ENCODE measurements around the gene BEGAIN. TPM values are rescaled to one million over a fixed set of nuclear protein-coding genes. Genes with fewer than 3 reads are reported as not detected.

BEGAIN gene
- total RNA-seq, 2 experiments from 2014 or later = 1.5 to 2.3 TPM

- ATAC-seq (ENCODE audit: low read depth) = no peak
- no peaks in the 10 kb centered on the region for H3K4me1 Mint-ChIP-seq
- H3K27ac Mint-ChIP-seq = no peak overlapping the region
- H3K27me3 Mint-ChIP-seq = peaks cover 40% of the 10 kb centered on the region
- H3K4me3 Mint-ChIP-seq = no peak overlapping the region
- POLR2A ChIA-PET = interaction anchor here (0.9 kb wide), 1 partner anchor 16 kb away, joined by 5 read pairs; no protein-coding TSS in a partner anchor
- H3K36me3 Mint-ChIP-seq = peaks cover 3% of the 10 kb centered on the region
- DNase-seq = no peak
- peaks cover 7% of the 10 kb centered on the region for H3K9me3 Mint-ChIP-seq
These were observed 14.7 kb upstream of the BEGAIN start for GRCh38 chr14:100601914-100602313.

DNA sequence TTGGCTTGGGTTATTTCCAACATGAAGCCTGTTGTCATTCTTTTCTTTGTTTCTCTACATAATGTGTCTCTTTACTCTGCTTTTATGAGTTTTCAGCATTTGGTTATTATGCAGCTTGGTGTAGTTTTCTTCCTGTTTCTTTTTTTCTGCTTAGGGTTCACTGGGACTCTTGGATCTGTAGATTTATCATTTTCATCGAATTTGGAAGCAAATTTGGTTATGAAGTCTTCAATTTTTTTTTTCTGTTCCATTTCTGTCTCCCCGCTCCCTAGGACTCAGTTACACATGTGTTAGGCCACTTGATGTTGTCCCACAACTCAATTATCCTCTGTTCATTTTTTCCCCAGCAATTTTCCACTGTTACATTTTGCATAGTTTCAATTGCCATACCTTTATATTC, 13.8 kb upstream of the BEGAIN start:
- no peak overlapping the region for H3K27ac Mint-ChIP-seq
- H3K4me1 Mint-ChIP-seq = no peaks in the 10 kb centered on the region
- no peak overlapping the region for H3K4me3 Mint-ChIP-seq
- no peak for ATAC-seq (ENCODE audit: low read depth)
- peaks cover 3% of the 10 kb centered on the region for H3K36me3 Mint-ChIP-seq
- DNase-seq = no peak
- POLR2A ChIA-PET = no interaction called here
- H3K9me3 Mint-ChIP-seq = peaks cover 7% of the 10 kb centered on the region
- peaks cover 42% of the 10 kb centered on the region for H3K27me3 Mint-ChIP-seq

- Mint-ChIP-seq H3K4me3 (no peak overlapping the region), H3K4me1 (no peaks in the 10 kb centered on the region), H3K27me3 (peaks cover 45% of the 10 kb centered on the region), H3K27ac (no peak overlapping the region), H3K9me3 (peaks cover 7% of the 10 kb centered on the region), H3K36me3 (peaks cover 3% of the 10 kb centered on the region)
- DNase-seq (no peak), ATAC-seq (ENCODE audit: low read depth) (no peak)
- POLR2A ChIA-PET = no interaction called here
These were observed 12.8 kb upstream of the BEGAIN start for GRCh38 chr14:100599981-100600380.

GRCh38 chr14:100594625-100594951, 7.4 kb upstream of the BEGAIN start:
- Mint-ChIP-seq H3K27me3 (peaks cover 37% of the 10 kb centered on the region), H3K36me3 (no peaks in the 10 kb centered on the region), H3K27ac (no peak overlapping the region), H3K4me1 (peaks cover 1% of the 10 kb centered on the region), H3K4me3 (no peak overlapping the region), H3K9me3 (no peaks in the 10 kb centered on the region)
- POLR2A ChIA-PET = no interaction called here
- no peak for ATAC-seq (ENCODE audit: low read depth)
- peak; percentile 13 for DNase-seq

DNA sequence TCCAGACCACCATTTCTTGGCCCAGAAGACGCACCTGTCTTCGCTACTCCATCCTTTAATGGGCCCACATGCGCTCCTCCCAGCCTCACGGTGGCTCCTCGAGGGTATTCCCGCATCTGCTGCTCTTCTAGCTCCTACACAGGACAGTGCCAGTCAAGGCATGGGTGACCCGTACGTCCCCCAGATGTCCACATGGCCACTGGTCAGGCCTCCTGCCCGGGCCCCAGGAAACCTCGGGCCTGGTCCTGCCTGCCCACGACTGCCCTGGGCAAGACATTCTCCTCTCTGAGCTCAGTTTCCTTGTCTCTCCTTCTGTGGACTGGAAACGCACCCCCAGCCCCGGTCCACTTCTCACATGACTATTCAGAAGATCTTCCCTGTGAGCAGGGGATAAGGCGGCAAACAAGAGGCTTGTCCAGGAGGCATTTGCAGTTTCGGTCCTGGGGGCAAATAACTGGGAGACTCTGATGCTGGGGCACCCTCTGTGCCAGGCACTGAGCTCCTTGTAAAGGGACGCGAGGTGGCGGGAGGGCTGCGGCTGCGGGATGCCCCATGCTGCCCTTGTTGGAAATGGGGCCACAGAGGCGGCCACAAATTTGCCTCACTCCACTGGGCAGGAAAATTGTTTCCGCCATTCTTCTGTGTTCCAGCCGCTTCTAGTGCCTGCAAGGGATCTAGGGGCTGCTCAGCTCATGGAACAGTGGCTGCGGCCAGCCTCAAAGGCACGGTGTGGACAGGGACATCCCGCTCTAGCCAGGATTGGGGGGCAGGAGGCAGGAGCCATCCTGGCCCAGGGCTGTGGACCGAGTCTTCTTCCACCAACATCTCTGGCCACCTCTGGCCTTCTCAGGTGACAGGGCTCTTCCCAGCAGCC, 6.8 kb upstream of the BEGAIN start:
- DNase-seq = peak; percentile 17
- H3K27ac Mint-ChIP-seq = no peak overlapping the region
- H3K4me1 Mint-ChIP-seq = peaks cover 1% of the 10 kb centered on the region
- no peaks in the 10 kb centered on the region for H3K9me3 Mint-ChIP-seq
- ATAC-seq (ENCODE audit: low read depth) = no peak
- peaks cover 31% of the 10 kb centered on the region for H3K27me3 Mint-ChIP-seq
- POLR2A ChIA-PET = no interaction called here
- no peaks in the 10 kb centered on the region for H3K36me3 Mint-ChIP-seq
- H3K4me3 Mint-ChIP-seq = no peak overlapping the region

GRCh38 chr14:100592972-100593371, 5.8 kb upstream of the BEGAIN start:
- DNase-seq = no peak
- H3K4me3 Mint-ChIP-seq = no peak overlapping the region
- POLR2A ChIA-PET = interaction anchor here (1.2 kb wide), 1 partner anchor 53 kb away, joined by 4 read pairs; no protein-coding TSS in a partner anchor
- H3K4me1 Mint-ChIP-seq = peaks cover 1% of the 10 kb centered on the region
- H3K9me3 Mint-ChIP-seq = no peaks in the 10 kb centered on the region
- ATAC-seq (ENCODE audit: low read depth) = no peak
- H3K36me3 Mint-ChIP-seq = no peaks in the 10 kb centered on the region
- peaks cover 28% of the 10 kb centered on the region for H3K27me3 Mint-ChIP-seq
- no peak overlapping the region for H3K27ac Mint-ChIP-seq

DNA sequence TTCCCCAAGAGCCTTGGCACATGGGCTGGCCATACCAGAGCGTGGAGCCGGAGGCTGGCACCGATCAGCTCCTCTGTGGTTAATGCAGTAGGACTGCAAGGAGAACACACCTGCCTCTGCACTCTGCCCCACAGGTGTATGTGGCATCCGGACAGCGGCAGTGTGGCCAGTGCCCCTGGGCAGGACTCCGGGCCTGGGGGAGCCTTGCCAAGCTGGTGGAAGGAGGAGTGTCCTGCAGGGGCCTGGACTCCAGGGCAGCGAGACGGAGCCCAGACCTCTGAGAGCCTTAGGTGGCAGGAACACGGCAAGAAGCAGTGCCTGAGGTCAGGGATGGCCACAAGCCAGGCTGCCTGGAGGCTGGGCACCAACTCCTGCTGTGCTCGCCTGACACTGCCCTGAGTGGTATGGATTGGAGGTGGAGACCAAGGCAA, 5.3 kb upstream of the BEGAIN start:
- H3K4me1 Mint-ChIP-seq = peaks cover 1% of the 10 kb centered on the region
- no peaks in the 10 kb centered on the region for H3K36me3 Mint-ChIP-seq
- H3K9me3 Mint-ChIP-seq = no peaks in the 10 kb centered on the region
- peak; percentile 17 for DNase-seq
- no peak overlapping the region for H3K4me3 Mint-ChIP-seq
- no peak overlapping the region for H3K27ac Mint-ChIP-seq
- no peak for ATAC-seq (ENCODE audit: low read depth)
- H3K27me3 Mint-ChIP-seq = peaks cover 28% of the 10 kb centered on the region
- POLR2A ChIA-PET = interaction anchor here (1.2 kb wide), 1 partner anchor 53 kb away, joined by 4 read pairs; no protein-coding TSS in a partner anchor

GRCh38 chr14:100591453-100592371, 4.5 kb upstream of the BEGAIN start:
- no peak overlapping the region for H3K4me3 Mint-ChIP-seq
- peak; percentile 25 for DNase-seq
- H3K36me3 Mint-ChIP-seq = no peaks in the 10 kb centered on the region
- H3K4me1 Mint-ChIP-seq = peaks cover 1% of the 10 kb centered on the region
- H3K27ac Mint-ChIP-seq = no peak overlapping the region
- no peak for ATAC-seq (ENCODE audit: low read depth)
- H3K27me3 Mint-ChIP-seq = peaks cover 24% of the 10 kb centered on the region
- POLR2A ChIA-PET = interaction anchor here (1.2 kb wide), 1 partner anchor 54 kb away, joined by 4 read pairs; no protein-coding TSS in a partner anchor
- H3K9me3 Mint-ChIP-seq = no peaks in the 10 kb centered on the region

DNA sequence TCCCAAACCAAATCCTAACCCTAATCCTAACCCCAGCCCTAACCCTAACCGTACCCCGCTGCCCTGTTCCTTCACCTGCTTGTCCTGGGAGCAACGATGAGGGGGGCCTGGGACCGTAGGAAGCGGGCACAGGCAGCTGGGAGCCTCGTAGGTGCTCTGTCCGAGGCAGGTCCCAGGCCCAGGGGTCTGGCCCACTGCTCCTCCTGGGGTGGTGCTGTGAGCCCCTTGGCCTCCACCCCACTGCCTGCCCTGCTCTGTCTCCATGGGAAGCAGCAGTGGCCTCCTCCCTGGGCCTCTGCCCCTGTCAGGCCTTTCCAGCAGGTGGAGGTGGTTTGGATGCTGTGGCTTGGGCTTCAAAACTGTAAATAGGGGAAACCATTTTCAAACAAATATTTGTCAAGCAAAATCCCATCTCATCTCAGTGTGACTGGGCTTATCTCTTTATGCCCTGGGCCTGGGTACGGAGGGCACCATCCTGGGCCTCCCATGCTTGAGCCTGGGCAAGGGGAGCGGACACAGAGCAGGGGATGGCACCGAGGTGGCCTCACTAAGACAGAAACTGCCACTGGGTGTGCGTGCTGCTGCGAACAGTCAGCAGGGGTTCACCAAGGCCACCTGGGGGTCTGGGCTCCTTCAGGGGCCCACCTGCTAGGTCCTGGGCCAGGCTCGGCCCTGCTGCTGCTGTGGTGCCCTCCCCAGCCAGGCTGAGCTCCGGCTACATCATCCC, 3.7 kb upstream of the BEGAIN start:
- Mint-ChIP-seq H3K4me3 (no peak overlapping the region), H3K27ac (no peak overlapping the region), H3K4me1 (peaks cover 4% of the 10 kb centered on the region), H3K27me3 (peaks cover 22% of the 10 kb centered on the region), H3K9me3 (no peaks in the 10 kb centered on the region), H3K36me3 (no peaks in the 10 kb centered on the region)
- ATAC-seq (ENCODE audit: low read depth) = no peak
- peak; percentile 22 for DNase-seq
- POLR2A ChIA-PET = no interaction called here

- POLR2A ChIA-PET = no interaction called here
- no peak overlapping the region for H3K27ac Mint-ChIP-seq
- H3K27me3 Mint-ChIP-seq = peaks cover 20% of the 10 kb centered on the region
- DNase-seq = peak; percentile 7
- H3K36me3 Mint-ChIP-seq = no peaks in the 10 kb centered on the region
- no peaks in the 10 kb centered on the region for H3K9me3 Mint-ChIP-seq
- H3K4me1 Mint-ChIP-seq = peaks cover 6% of the 10 kb centered on the region
- ATAC-seq (ENCODE audit: low read depth) = no peak
- H3K4me3 Mint-ChIP-seq = no peak overlapping the region
These were observed 2.7 kb upstream of the BEGAIN start for GRCh38 chr14:100589760-100590469.

DNA sequence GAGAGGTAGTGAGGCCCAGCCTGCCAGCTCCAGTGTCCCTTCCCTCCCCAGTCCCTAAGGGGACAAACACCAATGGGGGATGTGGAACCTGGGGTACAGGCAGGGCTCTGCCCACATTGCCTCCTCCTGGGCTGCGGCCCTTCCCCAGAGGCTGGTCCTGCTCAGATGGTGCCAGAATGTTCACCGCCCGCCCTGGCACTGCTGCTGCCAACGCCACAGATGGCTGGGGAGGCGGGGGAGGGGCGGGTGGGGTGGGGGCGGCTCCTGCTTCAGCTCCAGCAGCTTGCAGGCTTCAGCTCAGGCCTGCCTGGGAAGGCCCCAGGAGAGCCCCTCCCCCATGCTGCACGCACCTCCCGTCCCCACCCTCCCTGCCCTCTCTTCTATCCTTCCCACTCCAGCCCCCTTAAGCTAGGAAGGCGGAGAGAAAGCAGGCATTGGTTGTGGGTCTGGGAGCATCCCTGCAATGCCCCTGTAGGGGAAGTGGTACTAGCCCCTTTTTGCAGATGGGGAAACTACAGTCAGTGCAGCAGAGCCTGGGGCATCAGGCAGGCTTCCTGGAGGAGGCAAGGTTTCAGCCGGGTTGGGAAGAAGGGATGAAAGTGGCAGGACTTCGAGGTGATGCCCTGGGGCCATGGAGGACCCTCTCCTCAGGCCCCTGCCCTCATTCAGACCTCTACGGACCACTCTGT, 2.0 kb upstream of the BEGAIN start:
- peaks cover 6% of the 10 kb centered on the region for H3K4me1 Mint-ChIP-seq
- no peak for ATAC-seq (ENCODE audit: low read depth)
- POLR2A ChIA-PET = no interaction called here
- H3K27me3 Mint-ChIP-seq = peaks cover 20% of the 10 kb centered on the region
- no peaks in the 10 kb centered on the region for H3K9me3 Mint-ChIP-seq
- H3K4me3 Mint-ChIP-seq = no peak overlapping the region
- peak; percentile 15 for DNase-seq
- no peaks in the 10 kb centered on the region for H3K36me3 Mint-ChIP-seq
- H3K27ac Mint-ChIP-seq = no peak overlapping the region

GRCh38 chr14:100588671-100589070, 1.5 kb upstream of the BEGAIN start:
- POLR2A ChIA-PET = no interaction called here
- DNase-seq (peak; percentile 28), ATAC-seq (ENCODE audit: low read depth) (no peak)
- no peak overlapping the region for H3K27ac Mint-ChIP-seq
- peaks cover 20% of the 10 kb centered on the region for H3K27me3 Mint-ChIP-seq
- H3K4me1 Mint-ChIP-seq = peaks cover 6% of the 10 kb centered on the region
- H3K4me3 Mint-ChIP-seq = no peak overlapping the region
- no peaks in the 10 kb centered on the region for H3K36me3 Mint-ChIP-seq
- H3K9me3 Mint-ChIP-seq = no peaks in the 10 kb centered on the region
